Measurements from ENCODE around the gene ZSWIM6. TPM values are rescaled to one million over a fixed set of nuclear protein-coding genes. Genes with fewer than 3 reads are reported as not detected.
A peak's percentile ranks its signal among the peaks of the same experiment; 100 is the strongest.

ZSWIM6 gene
- polyA plus RNA-seq, 1 of the 3 experiments (the other 2 are of a cell fraction) = 7.4 TPM

DNA sequence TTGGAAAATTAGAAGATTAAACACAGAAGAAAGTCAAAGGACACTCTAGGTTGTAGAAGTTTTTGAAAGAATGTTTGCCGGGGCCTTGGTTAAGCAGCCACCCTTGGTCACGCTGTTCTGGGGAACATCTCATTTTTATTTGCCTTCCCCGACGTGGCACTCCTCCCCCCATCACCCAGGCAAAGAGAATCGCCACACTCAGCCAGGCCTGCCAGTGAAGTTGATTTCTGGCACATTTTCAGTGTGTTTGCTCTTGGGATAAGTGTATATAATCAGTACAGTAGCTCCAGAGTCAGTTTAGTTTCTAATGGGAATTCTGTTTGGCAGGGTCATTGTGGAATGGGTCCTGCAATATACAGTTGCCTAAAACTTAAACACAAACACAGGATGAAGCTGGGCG, 243.5 kb downstream of the ZSWIM6 start:
- Histone ChIP-seq H3K9me2 (no peaks in the 10 kb centered on the region), H3F3A (replicated peaks; ENCODE audit: insufficient read depth) (no peaks in the 10 kb centered on the region), H4K20me1 (ENCODE audit: insufficient read depth) (no peaks in the 10 kb centered on the region), H3K9ac (no peak overlapping the region), H3K27ac (ENCODE audit: low read depth in 2 of 2, low read length in 1 of 2) (peak overlapping the region in 1 of 2 experiments; percentile 83; a peak in 2 of 4 replicates), H2AFZ (ENCODE audit: low read depth) (peak overlapping the region; percentile 74; the same call in 1 of the 2 replicates), H3K27me3 (ENCODE audit: insufficient read depth) (no peaks in the 10 kb centered on the region), H3K9me3 (no peaks in the 10 kb centered on the region), H3K36me3 (replicated peaks in 1 of 2; ENCODE audit: control insufficient read depth in 1 of 2, insufficient read depth in 2 of 2, low read length in 1 of 2) (no peaks in the 10 kb centered on the region), H3K79me2 (ENCODE audit: insufficient read depth) (no peaks in the 10 kb centered on the region), H3K4me2 (no peak overlapping the region), H3K4me1 (ENCODE audit: control insufficient read depth in 1 of 2, insufficient read depth in 2 of 2, low read depth in 1 of 2, low read length in 1 of 2) (peaks cover 7 to 14% of the 10 kb centered on the region in 2 experiments; a peak in 2 of 4 replicates), H3K4me3 (ENCODE audit: low read depth in 2 of 2, low read length in 1 of 2) (no peak overlapping the region)
- ChIA-PET POLR2A (no interaction called here), CTCF (no interaction called here)
- DNase-seq = no peak
- no peak for TF ChIP-seq TAF1 (IDR thresholded peaks at IDR 0.05; ENCODE audit: borderline replicate concordance, low read depth, low read length)
- no peak for TF ChIP-seq GATA2 (CRISPR knock-in tag; IDR thresholded peaks at IDR 0.05)
- TF ChIP-seq, protein P1, sequence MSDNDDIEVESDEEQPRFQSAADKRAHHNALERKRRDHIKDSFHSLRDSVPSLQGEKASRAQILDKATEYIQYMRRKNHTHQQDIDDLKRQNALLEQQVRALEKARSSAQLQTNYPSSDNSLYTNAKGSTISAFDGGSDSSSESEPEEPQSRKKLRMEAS (IDR thresholded peaks at IDR 0.05; ENCODE audit: low read depth) = no peak
- no peak for TF ChIP-seq GABPA (IDR thresholded peaks at IDR 0.05; ENCODE audit: low read depth)
- 94% methylated on average over 6 of the region's 6 CpGs for WGBS (ENCODE audit: low lambda C conversion rate)

GRCh38 chr5:61576556-61576955, 244.5 kb downstream of the ZSWIM6 start:
- Histone ChIP-seq H3F3A (replicated peaks; ENCODE audit: insufficient read depth) (no peaks in the 10 kb centered on the region), H3K27me3 (ENCODE audit: insufficient read depth) (no peaks in the 10 kb centered on the region), H3K4me3 (ENCODE audit: low read depth in 2 of 2, low read length in 1 of 2) (no peak overlapping the region), H2AFZ (ENCODE audit: low read depth) (no peak overlapping the region), H3K9me3 (no peaks in the 10 kb centered on the region), H3K27ac (ENCODE audit: low read depth in 2 of 2, low read length in 1 of 2) (no peak overlapping the region), H3K4me1 (ENCODE audit: control insufficient read depth in 1 of 2, insufficient read depth in 2 of 2, low read depth in 1 of 2, low read length in 1 of 2) (peaks cover 7 to 14% of the 10 kb centered on the region in 2 experiments; a peak in 2 of 4 replicates), H3K4me2 (no peak overlapping the region), H3K36me3 (replicated peaks in 1 of 2; ENCODE audit: control insufficient read depth in 1 of 2, insufficient read depth in 2 of 2, low read length in 1 of 2) (no peaks in the 10 kb centered on the region), H3K9ac (no peak overlapping the region), H3K9me2 (no peaks in the 10 kb centered on the region), H3K79me2 (ENCODE audit: insufficient read depth) (no peaks in the 10 kb centered on the region), H4K20me1 (ENCODE audit: insufficient read depth) (no peaks in the 10 kb centered on the region)
- 94% methylated on average over 3 of the region's 3 CpGs for WGBS (ENCODE audit: low lambda C conversion rate)
- POLR2A ChIA-PET = no interaction called here
- CTCF ChIA-PET = no interaction called here
- no peak for TF ChIP-seq EP300 (IDR thresholded peaks at IDR 0.05; ENCODE audit: borderline replicate concordance in 1 of 2, low read depth in 1 of 2, low read length in 1 of 2)
- TF ChIP-seq SMC3 (IDR thresholded peaks at IDR 0.05; ENCODE audit: low read depth, low read length) = no peak
- no peak for TF ChIP-seq GATA2 (CRISPR knock-in tag; IDR thresholded peaks at IDR 0.05)
- no peak for TF ChIP-seq RFX5 (IDR thresholded peaks at IDR 0.05; ENCODE audit: low read length)
- no peak for TF ChIP-seq MXI1 (IDR thresholded peaks at IDR 0.05; ENCODE audit: low read depth, low read length)
- TF ChIP-seq, protein P2, sequence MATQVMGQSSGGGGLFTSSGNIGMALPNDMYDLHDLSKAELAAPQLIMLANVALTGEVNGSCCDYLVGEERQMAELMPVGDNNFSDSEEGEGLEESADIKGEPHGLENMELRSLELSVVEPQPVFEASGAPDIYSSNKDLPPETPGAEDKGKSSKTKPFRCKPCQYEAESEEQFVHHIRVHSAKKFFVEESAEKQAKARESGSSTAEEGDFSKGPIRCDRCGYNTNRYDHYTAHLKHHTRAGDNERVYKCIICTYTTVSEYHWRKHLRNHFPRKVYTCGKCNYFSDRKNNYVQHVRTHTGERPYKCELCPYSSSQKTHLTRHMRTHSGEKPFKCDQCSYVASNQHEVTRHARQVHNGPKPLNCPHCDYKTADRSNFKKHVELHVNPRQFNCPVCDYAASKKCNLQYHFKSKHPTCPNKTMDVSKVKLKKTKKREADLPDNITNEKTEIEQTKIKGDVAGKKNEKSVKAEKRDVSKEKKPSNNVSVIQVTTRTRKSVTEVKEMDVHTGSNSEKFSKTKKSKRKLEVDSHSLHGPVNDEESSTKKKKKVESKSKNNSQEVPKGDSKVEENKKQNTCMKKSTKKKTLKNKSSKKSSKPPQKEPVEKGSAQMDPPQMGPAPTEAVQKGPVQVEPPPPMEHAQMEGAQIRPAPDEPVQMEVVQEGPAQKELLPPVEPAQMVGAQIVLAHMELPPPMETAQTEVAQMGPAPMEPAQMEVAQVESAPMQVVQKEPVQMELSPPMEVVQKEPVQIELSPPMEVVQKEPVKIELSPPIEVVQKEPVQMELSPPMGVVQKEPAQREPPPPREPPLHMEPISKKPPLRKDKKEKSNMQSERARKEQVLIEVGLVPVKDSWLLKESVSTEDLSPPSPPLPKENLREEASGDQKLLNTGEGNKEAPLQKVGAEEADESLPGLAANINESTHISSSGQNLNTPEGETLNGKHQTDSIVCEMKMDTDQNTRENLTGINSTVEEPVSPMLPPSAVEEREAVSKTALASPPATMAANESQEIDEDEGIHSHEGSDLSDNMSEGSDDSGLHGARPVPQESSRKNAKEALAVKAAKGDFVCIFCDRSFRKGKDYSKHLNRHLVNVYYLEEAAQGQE (IDR thresholded peaks at IDR 0.05; ENCODE audit: low read depth, low read length) = no peak
- no peak for TF ChIP-seq FOSL2 (IDR thresholded peaks at IDR 0.05; ENCODE audit: borderline replicate concordance, low read depth)
- TF ChIP-seq GABPA (IDR thresholded peaks at IDR 0.05; ENCODE audit: low read depth) = no peak
- no peak for TF ChIP-seq POLR2AphosphoS5 (IDR thresholded peaks at IDR 0.05; ENCODE audit: low read depth, low read length)
- no peak for TF ChIP-seq FOXJ3 (CRISPR knock-in tag; IDR thresholded peaks at IDR 0.05)
- TF ChIP-seq, protein P3, sequence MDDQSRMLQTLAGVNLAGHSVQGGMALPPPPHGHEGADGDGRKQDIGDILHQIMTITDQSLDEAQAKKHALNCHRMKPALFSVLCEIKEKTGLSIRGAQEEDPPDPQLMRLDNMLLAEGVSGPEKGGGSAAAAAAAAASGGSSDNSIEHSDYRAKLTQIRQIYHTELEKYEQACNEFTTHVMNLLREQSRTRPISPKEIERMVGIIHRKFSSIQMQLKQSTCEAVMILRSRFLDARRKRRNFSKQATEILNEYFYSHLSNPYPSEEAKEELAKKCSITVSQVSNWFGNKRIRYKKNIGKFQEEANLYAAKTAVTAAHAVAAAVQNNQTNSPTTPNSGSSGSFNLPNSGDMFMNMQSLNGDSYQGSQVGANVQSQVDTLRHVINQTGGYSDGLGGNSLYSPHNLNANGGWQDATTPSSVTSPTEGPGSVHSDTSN (IDR thresholded peaks at IDR 0.05) = no peak
- TF ChIP-seq FOXM1 (IDR thresholded peaks at IDR 0.05; ENCODE audit: low read depth) = no peak
- TF ChIP-seq, protein P4, sequence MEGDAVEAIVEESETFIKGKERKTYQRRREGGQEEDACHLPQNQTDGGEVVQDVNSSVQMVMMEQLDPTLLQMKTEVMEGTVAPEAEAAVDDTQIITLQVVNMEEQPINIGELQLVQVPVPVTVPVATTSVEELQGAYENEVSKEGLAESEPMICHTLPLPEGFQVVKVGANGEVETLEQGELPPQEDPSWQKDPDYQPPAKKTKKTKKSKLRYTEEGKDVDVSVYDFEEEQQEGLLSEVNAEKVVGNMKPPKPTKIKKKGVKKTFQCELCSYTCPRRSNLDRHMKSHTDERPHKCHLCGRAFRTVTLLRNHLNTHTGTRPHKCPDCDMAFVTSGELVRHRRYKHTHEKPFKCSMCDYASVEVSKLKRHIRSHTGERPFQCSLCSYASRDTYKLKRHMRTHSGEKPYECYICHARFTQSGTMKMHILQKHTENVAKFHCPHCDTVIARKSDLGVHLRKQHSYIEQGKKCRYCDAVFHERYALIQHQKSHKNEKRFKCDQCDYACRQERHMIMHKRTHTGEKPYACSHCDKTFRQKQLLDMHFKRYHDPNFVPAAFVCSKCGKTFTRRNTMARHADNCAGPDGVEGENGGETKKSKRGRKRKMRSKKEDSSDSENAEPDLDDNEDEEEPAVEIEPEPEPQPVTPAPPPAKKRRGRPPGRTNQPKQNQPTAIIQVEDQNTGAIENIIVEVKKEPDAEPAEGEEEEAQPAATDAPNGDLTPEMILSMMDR (IDR thresholded peaks at IDR 0.05) = no peak
- no peak for TF ChIP-seq JUND (IDR thresholded peaks at IDR 0.05)
- no peak for TF ChIP-seq RCOR1 (IDR thresholded peaks at IDR 0.05; ENCODE audit: low read length)
- no peak for DNase-seq

Measured in SK-N-SH (cell line).